ENCODE data around the gene FAM162A.
A peak's percentile ranks its signal among the peaks of the same experiment; 100 is the strongest.
"Not testable (repeated sequence)": the region's sequence is repeated elsewhere in the genome, so short reads cannot be mapped to it uniquely, and the experiment has no call there.

The FAM162A gene

GRCh38 chr3:122383771-122384697, at the start of gene FAM162A:
Gene FAM162A (plus strand): TSS chr3:122384182. CDS start chr3:122384266, 84 bp downstream.
- peak; percentile 83 for DNase-seq (ENCODE audit: low read depth)

GRCh38 chr3:122342803-122343202, 41.2 kb upstream of the FAM162A start:
- no peak for DNase-seq (ENCODE audit: low read depth)

- no peak for DNase-seq (ENCODE audit: low read depth)
These were observed 40.3 kb upstream of the FAM162A start for GRCh38 chr3:122343654-122344053.

GRCh38 chr3:122349171-122349570, 34.8 kb upstream of the FAM162A start:
- DNase-seq (ENCODE audit: low read depth) = no peak

GRCh38 chr3:122350814-122351418, 33.1 kb upstream of the FAM162A start:
- no peak for DNase-seq (ENCODE audit: low read depth)

- no peak for DNase-seq (ENCODE audit: low read depth)
These were observed 32.4 kb upstream of the FAM162A start for GRCh38 chr3:122351612-122352011.

GRCh38 chr3:122353215-122353614, 30.8 kb upstream of the FAM162A start:
- no peak for DNase-seq (ENCODE audit: low read depth)

- no peak for DNase-seq (ENCODE audit: low read depth)
These were observed 30.0 kb upstream of the FAM162A start for GRCh38 chr3:122353893-122354401.

- DNase-seq (ENCODE audit: low read depth) = no peak
These were observed 28.4 kb upstream of the FAM162A start for GRCh38 chr3:122355612-122356011.

- no peak for DNase-seq (ENCODE audit: low read depth)
These were observed 27.6 kb upstream of the FAM162A start for GRCh38 chr3:122356402-122356801.

GRCh38 chr3:122357828-122358702, 25.9 kb upstream of the FAM162A start:
- no peak for DNase-seq (ENCODE audit: low read depth)

- DNase-seq (ENCODE audit: low read depth) = no peak
These were observed 25.3 kb upstream of the FAM162A start for GRCh38 chr3:122358703-122359032.

- DNase-seq (ENCODE audit: low read depth) = no peak
These were observed 22.0 kb upstream of the FAM162A start for GRCh38 chr3:122362026-122362425.

GRCh38 chr3:122364490-122364889, 19.5 kb upstream of the FAM162A start:
- DNase-seq (ENCODE audit: low read depth) = no peak

- DNase-seq (ENCODE audit: low read depth) = no peak
These were observed 18.9 kb upstream of the FAM162A start for GRCh38 chr3:122365073-122365472.

- not testable (repeated sequence) for DNase-seq (ENCODE audit: low read depth)
These were observed 18.2 kb upstream of the FAM162A start for GRCh38 chr3:122365582-122366378.

- DNase-seq (ENCODE audit: low read depth) = no peak
These were observed 17.6 kb upstream of the FAM162A start for GRCh38 chr3:122366379-122366749.

GRCh38 chr3:122374034-122374433, 9.9 kb upstream of the FAM162A start:
- no peak for DNase-seq (ENCODE audit: low read depth)

GRCh38 chr3:122377975-122378374, 6.0 kb upstream of the FAM162A start:
- DNase-seq (ENCODE audit: low read depth) = no peak

GRCh38 chr3:122382888-122383666, 905 bp upstream of the FAM162A start, which contains the start of gene MIX23:
Gene MIX23 (minus strand): TSS chr3:122383231. CDS start chr3:122383224, 7 bp downstream.
- peak; percentile 61 for DNase-seq (ENCODE audit: low read depth)

- no peak for DNase-seq (ENCODE audit: low read depth)
These were observed 3.7 kb downstream of the FAM162A start for GRCh38 chr3:122387709-122388108.
